HL-60 (cell line): ENCODE data around the gene GLTP.

Source experiments
- POLR2AphosphoS5 ChIP-seq: IDR thresholded peaks from 2 replicates; pipeline ENCODE4 v1.6.1; 2012; ENCODE audit warnings: low read depth
- TF ChIP-seq, protein P1 (sequence below): IDR thresholded peaks from one replicate; pipeline ENCODE4 v1.5.1; 2011; ENCODE audit warnings: low read length, control low read depth, inconsistent platforms; ENCODE audit not compliant: insufficient read depth

DNA sequence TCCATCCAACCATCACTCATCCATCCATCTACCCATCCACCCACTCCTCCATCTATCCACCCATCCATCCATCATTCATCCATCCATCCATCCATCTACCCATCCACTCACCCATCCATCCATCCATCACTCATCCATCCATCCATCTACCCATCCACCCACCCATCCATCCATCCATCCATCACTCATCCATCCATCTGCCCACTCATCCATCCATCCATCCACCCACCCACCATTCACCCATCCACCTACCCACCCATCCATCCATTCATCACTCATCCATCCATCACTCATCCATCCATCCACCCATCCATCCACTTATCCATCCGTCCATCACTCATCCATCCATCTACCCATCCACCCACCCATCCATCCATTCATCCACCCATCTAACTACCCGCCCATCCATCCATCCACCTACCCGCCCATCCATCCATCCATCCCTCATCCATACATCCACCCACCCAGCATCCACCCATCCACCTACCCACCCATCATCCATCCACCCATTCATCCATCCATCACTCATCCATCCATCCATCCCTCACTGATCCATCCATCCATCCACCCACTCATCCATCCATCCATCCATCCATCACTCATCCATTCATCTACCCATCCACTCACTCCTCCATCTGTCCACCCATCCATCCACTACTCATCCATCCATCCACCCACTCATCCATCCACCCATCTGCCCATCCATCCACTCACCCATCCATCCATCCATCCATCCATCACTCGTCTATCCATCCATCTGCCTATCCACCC lies 71.3 kb downstream of the GLTP start:
- TF ChIP-seq, protein P1, sequence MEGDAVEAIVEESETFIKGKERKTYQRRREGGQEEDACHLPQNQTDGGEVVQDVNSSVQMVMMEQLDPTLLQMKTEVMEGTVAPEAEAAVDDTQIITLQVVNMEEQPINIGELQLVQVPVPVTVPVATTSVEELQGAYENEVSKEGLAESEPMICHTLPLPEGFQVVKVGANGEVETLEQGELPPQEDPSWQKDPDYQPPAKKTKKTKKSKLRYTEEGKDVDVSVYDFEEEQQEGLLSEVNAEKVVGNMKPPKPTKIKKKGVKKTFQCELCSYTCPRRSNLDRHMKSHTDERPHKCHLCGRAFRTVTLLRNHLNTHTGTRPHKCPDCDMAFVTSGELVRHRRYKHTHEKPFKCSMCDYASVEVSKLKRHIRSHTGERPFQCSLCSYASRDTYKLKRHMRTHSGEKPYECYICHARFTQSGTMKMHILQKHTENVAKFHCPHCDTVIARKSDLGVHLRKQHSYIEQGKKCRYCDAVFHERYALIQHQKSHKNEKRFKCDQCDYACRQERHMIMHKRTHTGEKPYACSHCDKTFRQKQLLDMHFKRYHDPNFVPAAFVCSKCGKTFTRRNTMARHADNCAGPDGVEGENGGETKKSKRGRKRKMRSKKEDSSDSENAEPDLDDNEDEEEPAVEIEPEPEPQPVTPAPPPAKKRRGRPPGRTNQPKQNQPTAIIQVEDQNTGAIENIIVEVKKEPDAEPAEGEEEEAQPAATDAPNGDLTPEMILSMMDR = no peak
- no peak for TF ChIP-seq POLR2AphosphoS5
